Measurements from ENCODE around the gene C5AR1.
"Not testable (repeated sequence)": the region's sequence is repeated elsewhere in the genome, so short reads cannot be mapped to it uniquely, and the experiment has no call there.

C5AR1 gene

DNA sequence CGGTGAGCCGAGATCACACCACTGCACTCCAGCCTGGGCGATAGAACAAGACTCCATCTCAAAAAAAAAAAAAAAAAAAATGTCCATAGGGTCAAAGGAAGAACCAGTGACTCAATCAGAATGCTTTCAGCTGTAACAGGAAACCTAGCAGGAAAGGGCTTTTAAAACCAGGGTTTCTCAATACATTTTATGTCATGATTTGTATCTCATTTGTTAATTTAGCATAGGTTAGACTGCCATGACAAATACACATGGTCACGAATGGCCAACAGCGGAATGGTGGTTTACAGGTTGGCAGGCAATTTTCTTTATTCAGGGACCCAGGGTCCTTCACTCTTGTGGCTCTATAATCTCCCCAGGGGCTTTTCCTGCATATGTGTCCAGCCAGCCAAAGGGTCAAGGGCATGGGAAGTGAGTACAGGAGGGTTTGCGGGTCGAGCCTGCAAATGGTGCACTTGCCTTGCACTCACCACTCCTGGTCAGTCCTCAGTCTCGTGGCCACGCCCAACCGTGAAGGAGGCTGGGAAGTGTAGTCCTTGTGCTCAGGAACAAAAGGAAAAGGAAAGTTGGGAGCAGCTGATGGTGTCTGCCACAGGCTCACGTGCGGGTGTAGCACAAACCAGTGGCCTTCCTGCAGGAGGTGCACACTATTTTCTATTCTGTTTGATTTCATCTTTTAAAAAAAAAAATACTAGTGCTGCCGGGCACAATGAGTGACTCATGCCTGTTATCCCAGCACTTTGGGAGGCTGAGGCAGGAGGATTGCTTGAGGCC lies 54.3 kb downstream of the C5AR1 start:
- DNase-seq (ENCODE audit: insufficient read length, low spot score): no peak
- no peak for FAIRE-seq
- TF ChIP-seq PAX5 (IDR thresholded peaks at IDR 0.05; ENCODE audit: insufficient read depth, low read length, severe bottlenecking): no peak
- TF ChIP-seq POLR2A (IDR thresholded peaks at IDR 0.05; ENCODE audit: low read depth, low read length): no peak
- no peak for TF ChIP-seq TAF1 (IDR thresholded peaks at IDR 0.05; ENCODE audit: low read depth, low read length)
- no peak for TF ChIP-seq SPI1 (IDR thresholded peaks at IDR 0.05; ENCODE audit: low read depth, low read length)
- TF ChIP-seq POLR2AphosphoS5 (IDR thresholded peaks at IDR 0.05; ENCODE audit: low read depth, low read length): no peak
- TF ChIP-seq POU2F2 (IDR thresholded peaks at IDR 0.05; ENCODE audit: low read depth, low read length): no peak

DNA sequence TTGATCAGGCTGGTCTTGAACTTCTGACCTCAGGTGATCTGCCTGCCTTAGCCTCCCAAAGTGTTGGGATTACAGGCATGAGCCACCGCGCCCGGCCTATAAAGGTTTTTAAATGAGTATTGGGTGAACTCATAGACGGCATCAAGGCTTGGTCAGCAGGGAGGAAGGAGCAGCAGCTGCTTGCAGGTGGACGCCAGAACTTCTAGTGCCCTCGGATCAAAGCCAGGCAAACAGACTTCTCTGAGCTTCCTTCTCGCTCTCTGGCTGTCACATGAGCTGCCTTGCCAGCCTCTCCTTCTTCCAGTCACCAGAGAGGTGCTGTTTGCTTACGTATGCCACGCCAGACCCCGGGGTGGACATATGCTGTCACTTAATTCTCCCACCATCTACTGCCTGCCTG lies 55.8 kb downstream of the C5AR1 start:
- not testable (repeated sequence) for FAIRE-seq; DNase-seq (ENCODE audit: insufficient read length, low spot score)

DNA sequence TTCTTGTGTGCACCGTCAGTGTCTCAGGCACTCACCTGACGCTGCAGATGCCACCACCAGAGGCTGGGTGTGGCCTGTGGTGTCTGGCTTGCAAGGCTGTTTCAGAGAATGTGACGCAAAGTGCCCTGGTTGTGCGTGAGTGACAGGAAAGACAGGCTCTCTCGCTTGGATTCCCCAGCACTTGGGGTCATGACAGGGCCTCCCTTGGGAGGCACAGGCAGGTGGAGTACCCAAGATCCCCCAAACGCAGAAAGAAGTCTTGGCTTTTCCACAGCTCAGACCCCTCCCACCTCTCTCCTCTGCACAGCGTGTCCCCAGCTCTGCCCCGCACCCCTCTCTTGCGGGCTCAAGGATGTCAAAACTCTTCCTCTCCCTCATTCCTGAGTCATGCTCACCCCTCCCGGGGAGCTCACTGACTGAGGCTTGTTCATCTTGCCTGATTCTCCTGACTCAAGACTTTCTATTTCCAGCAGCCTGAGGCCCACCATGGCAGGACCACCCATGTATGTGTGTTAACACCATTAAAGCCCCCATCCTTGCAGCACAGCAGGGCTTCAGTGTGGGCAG lies 60.5 kb downstream of the C5AR1 start:
- FAIRE-seq (no peak), DNase-seq (ENCODE audit: insufficient read length, low spot score) (no peak)
- TF ChIP-seq PAX5 (IDR thresholded peaks at IDR 0.05; ENCODE audit: insufficient read depth, low read length, severe bottlenecking) (no peak), TAF1 (IDR thresholded peaks at IDR 0.05; ENCODE audit: low read depth, low read length) (no peak), POLR2A (IDR thresholded peaks at IDR 0.05; ENCODE audit: low read depth, low read length) (no peak), POU2F2 (IDR thresholded peaks at IDR 0.05; ENCODE audit: low read depth, low read length) (no peak), SPI1 (IDR thresholded peaks at IDR 0.05; ENCODE audit: low read depth, low read length) (no peak), POLR2AphosphoS5 (IDR thresholded peaks at IDR 0.05; ENCODE audit: low read depth, low read length) (no peak)

DNA sequence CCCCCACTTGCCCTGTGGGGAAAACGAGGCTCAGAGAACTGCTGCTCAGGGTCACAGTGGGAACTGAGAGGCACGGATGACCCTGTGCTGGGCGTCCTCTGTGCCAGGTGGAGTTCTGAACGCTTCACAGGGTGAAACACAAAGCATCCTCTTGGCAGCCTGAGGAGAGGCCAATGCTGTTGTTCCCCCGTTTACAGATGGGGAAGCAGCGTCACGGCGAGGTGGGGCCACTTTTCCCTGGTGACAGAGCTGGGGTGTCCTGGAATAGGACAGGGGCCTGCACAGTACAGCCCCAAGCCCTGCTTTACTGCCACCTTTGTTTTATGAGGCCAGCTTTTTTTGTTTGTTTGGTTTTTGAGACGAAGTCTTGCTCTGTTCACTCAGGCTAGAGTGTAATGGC lies 61.6 kb downstream of the C5AR1 start:
- FAIRE-seq (no peak), DNase-seq (ENCODE audit: insufficient read length, low spot score) (no peak)
- no peak for TF ChIP-seq POLR2A (IDR thresholded peaks at IDR 0.05; ENCODE audit: low read depth, low read length)
- TF ChIP-seq PAX5 (IDR thresholded peaks at IDR 0.05; ENCODE audit: insufficient read depth, low read length, severe bottlenecking): no peak
